ENCODE results near the gene DPCD. TPM values are rescaled to one million over a fixed set of nuclear protein-coding genes. Genes with fewer than 3 reads are reported as not detected.

DPCD gene
- total RNA-seq, 4 donors from 2014 or later: 9.3 to 14.4 (median 11.5) TPM

GRCh38 chr10:101560298-101561067 lies 27.6 kb upstream of the DPCD start:
- peaks cover 17% of the 10 kb centered on the region for H3K4me1 ChIP-seq
- no peaks in the 10 kb centered on the region for H3K9me3 ChIP-seq
- H3K27me3 ChIP-seq: peaks cover 36% of the 10 kb centered on the region
- no peak overlapping the region for H3K27ac ChIP-seq
- H3K36me3 ChIP-seq: no peaks in the 10 kb centered on the region
- 75% methylated on average over 1 of the region's 2 CpGs for WGBS
- no peak for TF ChIP-seq CTCF (IDR thresholded peaks at IDR 0.05)
- TF ChIP-seq POLR2A (IDR thresholded peaks at IDR 0.05): no peak
- no peak for TF ChIP-seq POLR2AphosphoS5 (IDR thresholded peaks at IDR 0.05)
- TF ChIP-seq EP300 (IDR thresholded peaks at IDR 0.05): no peak
- no peak overlapping the region for H3K4me3 ChIP-seq
- DNase-seq (ENCODE audit: low spot score in 2 of 2): no peak

GRCh38 chr10:101561068-101561915 lies 26.8 kb upstream of the DPCD start:
- DNase-seq (ENCODE audit: low spot score in 2 of 2): no peak
- H3K4me3 ChIP-seq: no peak overlapping the region
- no peak overlapping the region for H3K27ac ChIP-seq
- peaks cover 44% of the 10 kb centered on the region for H3K27me3 ChIP-seq
- H3K4me1 ChIP-seq: peaks cover 20% of the 10 kb centered on the region
- no peaks in the 10 kb centered on the region for H3K9me3 ChIP-seq
- 68% methylated on average over 8 of the region's 15 CpGs for WGBS
- no peak for TF ChIP-seq POLR2A (IDR thresholded peaks at IDR 0.05)
- no peak for TF ChIP-seq POLR2AphosphoS5 (IDR thresholded peaks at IDR 0.05)
- H3K36me3 ChIP-seq: no peaks in the 10 kb centered on the region

DNA sequence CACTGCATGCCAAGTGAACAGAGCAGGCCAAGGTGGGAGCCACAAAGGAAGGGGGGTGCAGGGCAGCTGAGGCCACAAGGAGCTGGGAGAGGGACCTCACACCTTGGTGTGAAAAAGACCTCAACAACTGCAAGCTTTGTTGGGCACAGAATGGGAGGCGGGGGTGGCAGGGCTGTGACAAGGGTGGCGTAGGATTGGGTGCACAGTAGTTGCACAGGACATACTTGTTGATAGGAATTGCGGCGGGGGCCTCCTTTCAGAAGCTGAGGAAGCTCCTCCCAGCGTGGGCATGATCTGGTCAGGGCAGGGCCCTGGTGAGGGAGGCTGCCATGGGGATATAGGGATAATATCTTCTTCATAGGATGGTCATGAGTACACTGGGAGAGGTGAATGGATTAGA lies 25.9 kb upstream of the DPCD start:
- H3K4me3 ChIP-seq: no peak overlapping the region
- no peak overlapping the region for H3K27ac ChIP-seq
- H3K4me1 ChIP-seq: peaks cover 26% of the 10 kb centered on the region
- H3K36me3 ChIP-seq: no peaks in the 10 kb centered on the region
- DNase-seq (ENCODE audit: low spot score in 2 of 2): no peak
- peaks cover 53% of the 10 kb centered on the region for H3K27me3 ChIP-seq
- WGBS: 90% methylated on average over 5 of the region's 5 CpGs
- H3K9me3 ChIP-seq: no peaks in the 10 kb centered on the region
- TF ChIP-seq POLR2AphosphoS5 (IDR thresholded peaks at IDR 0.05) (no peak), CTCF (IDR thresholded peaks at IDR 0.05) (no peak), EP300 (IDR thresholded peaks at IDR 0.05) (no peak), POLR2A (IDR thresholded peaks at IDR 0.05) (no peak)

GRCh38 chr10:101563007-101563406 lies 25.1 kb upstream of the DPCD start:
- no peak overlapping the region for H3K27ac ChIP-seq
- H3K9me3 ChIP-seq: no peaks in the 10 kb centered on the region
- DNase-seq (ENCODE audit: low spot score in 2 of 2): no peak
- no peak overlapping the region for H3K4me3 ChIP-seq
- TF ChIP-seq CTCF (IDR thresholded peaks at IDR 0.05) (no peak), EP300 (IDR thresholded peaks at IDR 0.05) (no peak), POLR2A (IDR thresholded peaks at IDR 0.05) (no peak), POLR2AphosphoS5 (IDR thresholded peaks at IDR 0.05) (no peak)
- WGBS: 59% methylated on average over 3 of the region's 3 CpGs
- no peaks in the 10 kb centered on the region for H3K36me3 ChIP-seq
- H3K4me1 ChIP-seq: peaks cover 20% of the 10 kb centered on the region
- peaks cover 60% of the 10 kb centered on the region for H3K27me3 ChIP-seq

GRCh38 chr10:101563497-101564040 lies 24.6 kb upstream of the DPCD start:
- WGBS: 75% methylated on average over 11 of the region's 11 CpGs

More at GRCh38 chr10:101563497-101564040, 24.6 kb upstream of the DPCD start:
- H3K4me3 ChIP-seq: no peak overlapping the region
- H3K27me3 ChIP-seq: peaks cover 65% of the 10 kb centered on the region
- DNase-seq (ENCODE audit: low spot score in 2 of 2): peak in 1 of 2 donors; percentile 47
- TF ChIP-seq POLR2A (IDR thresholded peaks at IDR 0.05) (no peak), CTCF (IDR thresholded peaks at IDR 0.05) (no peak), EP300 (IDR thresholded peaks at IDR 0.05) (no peak), POLR2AphosphoS5 (IDR thresholded peaks at IDR 0.05) (no peak)
- no peaks in the 10 kb centered on the region for H3K9me3 ChIP-seq
- no peak overlapping the region for H3K27ac ChIP-seq
- no peaks in the 10 kb centered on the region for H3K36me3 ChIP-seq
- H3K4me1 ChIP-seq: peaks cover 15% of the 10 kb centered on the region
